Fibroblast of skin of scalp (primary cell): ENCODE measurements around the gene GRM5.
"Not testable (repeated sequence)": the region's sequence is repeated elsewhere in the genome, so short reads cannot be mapped to it uniquely, and the experiment has no call there.

Experiments
- DNase-seq: peaks from one replicate; pipeline ENCODE4 v3.0.0-alpha.2; 2013

The GRM5 gene

GRCh38 chr11:88489030-88489429, 576.8 kb downstream of the GRM5 start:
- no peak for DNase-seq

GRCh38 chr11:88487646-88488045, 578.1 kb downstream of the GRM5 start:
- no peak for DNase-seq

- peak; percentile 36 for DNase-seq
These were observed 580.7 kb downstream of the GRM5 start for GRCh38 chr11:88484873-88485621.

GRCh38 chr11:88482871-88483301, 582.9 kb downstream of the GRM5 start:
- peak; percentile 64 for DNase-seq

GRCh38 chr11:88480223-88480622, 585.6 kb downstream of the GRM5 start:
- DNase-seq = peak; percentile 97

- no peak for DNase-seq
These were observed 587.5 kb downstream of the GRM5 start for GRCh38 chr11:88478136-88478815.

- DNase-seq = peak; percentile 62
These were observed 589.8 kb downstream of the GRM5 start for GRCh38 chr11:88475991-88476418.

- no peak for DNase-seq
These were observed 591.1 kb downstream of the GRM5 start for GRCh38 chr11:88474655-88475054.

- peak; percentile 49 for DNase-seq
These were observed 596.1 kb downstream of the GRM5 start for GRCh38 chr11:88469561-88470225.

GRCh38 chr11:88464528-88464927, 601.3 kb downstream of the GRM5 start:
- DNase-seq = no peak

- not testable (repeated sequence) for DNase-seq
These were observed 602.5 kb downstream of the GRM5 start for GRCh38 chr11:88463301-88463700.

GRCh38 chr11:88458047-88458446, 607.7 kb downstream of the GRM5 start:
- DNase-seq = not testable (repeated sequence)

- no peak for DNase-seq
These were observed 609.8 kb downstream of the GRM5 start for GRCh38 chr11:88455974-88456373.

GRCh38 chr11:88454881-88455280, 610.9 kb downstream of the GRM5 start:
- DNase-seq = no peak
